GM12873 (cell line): Measurements from ENCODE around the gene HOXB4.

Source experiments
- CTCF ChIP-seq: IDR thresholded peaks from 2 replicates; pipeline ENCODE4 v1.5.1; 2012; ENCODE audit warnings: low read depth, mild to moderate bottlenecking, moderate library complexity, low read length, control low read depth; ENCODE audit not compliant: insufficient read depth; ENCODE audit errors: missing control alignments

The HOXB4 gene

DNA sequence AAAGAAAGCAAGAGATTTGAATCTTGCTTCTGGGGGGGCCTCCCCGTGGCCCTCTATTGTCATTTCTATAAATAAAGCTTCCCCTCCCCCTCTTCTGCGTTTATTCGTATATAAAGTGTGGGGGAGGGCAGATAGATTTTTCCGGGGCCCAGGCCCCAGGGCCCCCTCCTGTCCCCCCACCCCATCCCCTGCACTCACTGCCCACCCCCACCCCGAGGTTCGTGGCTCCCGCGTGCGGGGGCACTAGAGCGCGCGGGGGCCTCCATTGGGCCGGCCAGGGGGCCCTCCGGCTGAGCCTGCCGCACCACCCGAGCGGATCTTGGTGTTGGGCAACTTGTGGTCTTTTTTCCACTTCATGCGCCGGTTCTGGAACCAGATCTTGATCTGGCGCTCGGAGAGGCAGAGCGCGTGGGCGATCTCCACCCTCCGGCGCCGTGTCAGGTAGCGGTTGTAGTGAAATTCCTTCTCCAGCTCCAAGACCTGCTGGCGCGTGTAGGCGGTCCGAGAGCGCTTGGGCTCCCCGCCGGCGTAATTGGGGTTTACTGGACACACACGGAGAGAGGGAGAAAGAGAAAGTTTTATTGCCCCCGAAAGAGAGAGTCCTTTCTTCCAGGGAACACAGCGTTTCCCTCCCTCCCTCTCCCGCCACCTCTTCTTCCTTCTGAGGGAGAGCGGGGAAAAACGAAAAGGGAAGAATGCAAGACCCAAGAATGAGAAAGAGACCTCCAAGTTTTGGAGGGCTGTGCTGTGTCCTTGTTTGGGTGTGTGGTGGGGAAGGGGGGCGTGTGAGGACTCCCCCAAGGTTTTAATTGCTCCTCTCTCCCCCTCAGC, 1.5 kb downstream of the HOXB4 start:
- no peak for TF ChIP-seq CTCF

- no peak for TF ChIP-seq CTCF
Observed at GRCh38 chr17:48575673-48576478, 2.3 kb downstream of the HOXB4 start.

DNA sequence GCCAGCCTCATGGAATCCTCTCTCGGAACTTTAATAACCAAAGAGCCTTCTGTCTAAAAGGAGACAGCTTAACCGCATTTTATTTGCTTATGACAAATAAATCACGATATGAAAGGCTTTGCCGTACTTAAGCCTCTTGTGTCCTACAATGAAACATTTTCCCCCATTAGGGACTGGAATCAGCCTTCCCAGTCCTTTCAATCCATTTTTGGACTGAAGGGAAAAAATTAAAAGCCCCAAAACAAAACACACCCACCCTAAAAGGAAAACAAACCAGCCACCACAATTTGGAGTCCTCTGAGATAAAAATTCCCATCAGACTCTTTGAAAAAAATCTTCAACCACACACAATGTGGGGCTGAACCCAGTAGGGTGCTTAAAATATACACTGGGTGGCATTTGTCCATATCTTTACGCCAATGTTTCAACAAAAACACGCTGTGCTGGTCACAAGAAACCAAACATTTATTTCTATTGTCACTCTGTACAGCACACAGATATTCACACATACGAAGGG, 3.0 kb downstream of the HOXB4 start:
- TF ChIP-seq CTCF: no peak

DNA sequence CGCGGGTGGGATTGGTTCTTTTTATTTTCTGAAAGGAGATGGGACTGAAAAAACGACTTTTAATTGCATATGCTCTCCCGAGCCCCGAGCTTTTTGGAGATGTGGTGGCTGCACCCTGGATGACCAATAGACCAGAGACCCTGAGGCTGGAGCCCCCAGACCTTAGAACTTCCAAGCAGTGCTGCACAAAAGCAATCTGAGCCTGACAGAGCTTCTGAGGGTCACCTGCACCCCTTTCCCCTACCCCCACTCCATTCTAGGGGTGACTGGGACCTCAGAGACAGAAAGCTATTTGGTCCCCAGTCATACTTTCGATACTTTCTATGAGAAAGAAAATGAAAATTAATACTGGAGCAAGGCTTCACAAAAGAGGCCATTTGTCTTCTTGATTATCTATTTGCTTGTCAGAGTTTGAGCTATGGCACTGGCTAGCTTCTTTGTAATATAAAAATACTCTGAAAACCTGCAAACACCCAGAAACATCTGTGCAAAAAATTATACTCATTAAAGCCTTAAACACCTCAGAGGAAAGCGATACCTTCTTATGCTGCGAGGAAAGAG, 3.6 kb downstream of the HOXB4 start:
- no peak for TF ChIP-seq CTCF

GRCh38 chr17:48571826-48572417, 6.2 kb downstream of the HOXB4 start:
- TF ChIP-seq CTCF: no peak

- TF ChIP-seq CTCF: no peak
Observed at GRCh38 chr17:48571024-48571818, 6.9 kb downstream of the HOXB4 start.
